PC-3 (cell line): ENCODE data around the gene AGPS.

Source experiments
- CTCF ChIP-seq: fragments of 300-600 bp; sonication (generic); conservative IDR thresholded peaks from 2 replicates; pipeline ENCODE4 v1.5.1; 2017; ENCODE audit warnings: antibody characterized with exemption, low read depth, mild to moderate bottlenecking, low read length
- EZH2 ChIP-seq: fragments of 300-600 bp; sonication (generic); IDR thresholded peaks from one replicate; pipeline ENCODE4 v1.6.1; 2017; ENCODE audit warnings: antibody characterized with exemption, mild to moderate bottlenecking, low read length; ENCODE audit not compliant: unreplicated experiment
- EZH2phosphoT487 ChIP-seq: fragments of 300-600 bp; sonication (generic); IDR thresholded peaks from 2 replicates; pipeline ENCODE4 v1.6.1; 2018; ENCODE audit warnings: mild to moderate bottlenecking, antibody characterized with exemption, low read length, borderline replicate concordance

GRCh38 chr2:177529166-177529565 is 136.6 kb downstream of the AGPS start:
- no peak for TF ChIP-seq CTCF
- TF ChIP-seq EZH2phosphoT487, result no peak
- no peak for TF ChIP-seq EZH2
